Vagina (tissue), 2 donors: ENCODE data around the gene OSBPL10. TPM values are rescaled to one million over a fixed set of nuclear protein-coding genes. Genes with fewer than 3 reads are reported as not detected.

Experiments
- DNase-seq, 2 donors: peaks; one replicate each; pipeline ENCODE4 v3.0.0-alpha.2; 2017; ENCODE audit errors: extremely low spot score in 2 of 2
- H3K27ac ChIP-seq: fragments of 200-600 bp; sonication (generic); one replicate; pipeline ENCODE4 v1.5.1; 2019
- H3K27me3 ChIP-seq: fragments of 200-600 bp; sonication (generic); one replicate; pipeline ENCODE4 v1.5.1; 2019
- H3K36me3 ChIP-seq, 2 donors: fragments of 200-600 bp; sonication (generic); one replicate each; pipeline ENCODE4 v1.5.1; 2017 to 2019
- H3K4me1 ChIP-seq: fragments of 200-600 bp; sonication (generic); one replicate; pipeline ENCODE4 v1.5.1; 2019
- H3K4me3 ChIP-seq, 2 donors: fragments of 200-600 bp; sonication (generic); 1 replicate in 1 of 2; 2 replicates in 1 of 2; pipeline ENCODE4 v1.5.1; 2016 to 2019
- H3K9me3 ChIP-seq: fragments of 200-600 bp; sonication (generic); one replicate; pipeline ENCODE4 v1.5.1; 2019
- CTCF ChIP-seq, 3 experiments: fragments of 450-650 bp in 2 of 3; fragments of 200-600 bp in 1 of 3; sonication (generic) in 1 of 3; IDR thresholded peaks; one replicate each; pipeline ENCODE4 v1.5.1; 2017 to 2019; ENCODE audit warnings: antibody characterized with exemption in 3 of 3, mild to moderate bottlenecking in 2 of 3, moderate library complexity in 2 of 3
- POLR2A ChIP-seq, 2 donors: fragments of 450-650 bp; IDR thresholded peaks; one replicate each; pipeline ENCODE4 v1.6.1; 2017; ENCODE audit warnings: antibody characterized with exemption in 2 of 2, mild to moderate bottlenecking in 2 of 2, moderate library complexity in 2 of 2
- POLR2AphosphoS5 ChIP-seq, 2 donors: sonication (generic); formaldehyde crosslinking; IDR thresholded peaks; one replicate each; pipeline ENCODE4 v1.9.0; 2017; ENCODE audit warnings: antibody characterized with exemption in 2 of 2, mild to moderate bottlenecking in 2 of 2, low read depth in 1 of 2; ENCODE audit not compliant: insufficient read depth in 1 of 2
- intact Hi-C: fragments of 100-400 bp; cut with DNase I; formaldehyde crosslinking; loops from one replicate; pipeline ENCODE4 v1.15.1; 2023
- total RNA-seq: library from RNA; depleted of rRNA; stranded (reverse); fragments of >200 nt; gene quantifications from one replicate; pipeline ENCODE4 v1.2.3, GENCODE V29; 2016

The OSBPL10 gene
- total RNA-seq, 1 donor from 2014 or later: 33.9 TPM

- TF ChIP-seq POLR2AphosphoS5 (IDR thresholded peaks at IDR 0.05; ENCODE audit: insufficient read depth in 1 of 2, low read depth in 1 of 2): no peak
- TF ChIP-seq CTCF (IDR thresholded peaks at IDR 0.05): no peak
- TF ChIP-seq POLR2A (IDR thresholded peaks at IDR 0.05): no peak
- intact Hi-C loops: no loop called here
- no peak overlapping the region for H3K4me3 ChIP-seq
- H3K27me3 ChIP-seq: no peaks in the 10 kb centered on the region
- no peak overlapping the region for H3K27ac ChIP-seq
- H3K36me3 ChIP-seq: no peaks in the 10 kb centered on the region
- DNase-seq: no peak
- no peaks in the 10 kb centered on the region for H3K9me3 ChIP-seq
- H3K4me1 ChIP-seq: peaks cover 11% of the 10 kb centered on the region
Measured at GRCh38 chr3:31917303-31918005, 63.6 kb downstream of the OSBPL10 start.

GRCh38 chr3:31911643-31912042 lies 69.4 kb downstream of the OSBPL10 start:
- Histone ChIP-seq H3K4me1 (no peaks in the 10 kb centered on the region), H3K4me3 (no peak overlapping the region), H3K27me3 (no peaks in the 10 kb centered on the region), H3K27ac (no peak overlapping the region), H3K36me3 (no peaks in the 10 kb centered on the region), H3K9me3 (no peaks in the 10 kb centered on the region)
- DNase-seq: no peak
- TF ChIP-seq CTCF (IDR thresholded peaks at IDR 0.05) (no peak), POLR2AphosphoS5 (IDR thresholded peaks at IDR 0.05; ENCODE audit: insufficient read depth in 1 of 2, low read depth in 1 of 2) (no peak), POLR2A (IDR thresholded peaks at IDR 0.05) (no peak)
- intact Hi-C loops: no loop called here

GRCh38 chr3:31911124-31911523 lies 69.9 kb downstream of the OSBPL10 start:
- Histone ChIP-seq H3K9me3 (no peaks in the 10 kb centered on the region), H3K36me3 (no peaks in the 10 kb centered on the region), H3K27ac (no peak overlapping the region), H3K4me3 (no peak overlapping the region), H3K4me1 (no peaks in the 10 kb centered on the region), H3K27me3 (no peaks in the 10 kb centered on the region)
- TF ChIP-seq CTCF (IDR thresholded peaks at IDR 0.05) (no peak), POLR2AphosphoS5 (IDR thresholded peaks at IDR 0.05; ENCODE audit: insufficient read depth in 1 of 2, low read depth in 1 of 2) (no peak), POLR2A (IDR thresholded peaks at IDR 0.05) (no peak)
- DNase-seq: no peak
- intact Hi-C loops: no loop called here

GRCh38 chr3:31909455-31909854 lies 71.6 kb downstream of the OSBPL10 start:
- H3K4me1 ChIP-seq: no peaks in the 10 kb centered on the region
- TF ChIP-seq CTCF (IDR thresholded peaks at IDR 0.05): no peak
- no peak for TF ChIP-seq POLR2AphosphoS5 (IDR thresholded peaks at IDR 0.05; ENCODE audit: insufficient read depth in 1 of 2, low read depth in 1 of 2)
- TF ChIP-seq POLR2A (IDR thresholded peaks at IDR 0.05): no peak
- no peak overlapping the region for H3K27ac ChIP-seq
- no peaks in the 10 kb centered on the region for H3K36me3 ChIP-seq
- DNase-seq: no peak
- H3K27me3 ChIP-seq: no peaks in the 10 kb centered on the region
- no peak overlapping the region for H3K4me3 ChIP-seq
- no peaks in the 10 kb centered on the region for H3K9me3 ChIP-seq
- intact Hi-C loops: no loop called here

GRCh38 chr3:31908391-31909097 lies 72.5 kb downstream of the OSBPL10 start:
- H3K4me3 ChIP-seq: no peak overlapping the region
- no peak overlapping the region for H3K27ac ChIP-seq
- H3K27me3 ChIP-seq: no peaks in the 10 kb centered on the region
- H3K9me3 ChIP-seq: no peaks in the 10 kb centered on the region
- no peaks in the 10 kb centered on the region for H3K36me3 ChIP-seq
- DNase-seq: no peak
- TF ChIP-seq POLR2AphosphoS5 (IDR thresholded peaks at IDR 0.05; ENCODE audit: insufficient read depth in 1 of 2, low read depth in 1 of 2): no peak
- TF ChIP-seq POLR2A (IDR thresholded peaks at IDR 0.05): no peak
- no peak for TF ChIP-seq CTCF (IDR thresholded peaks at IDR 0.05)
- intact Hi-C loops: no loop called here
- H3K4me1 ChIP-seq: no peaks in the 10 kb centered on the region
